HG02678 (cell line): ENCODE results near the gene SFXN2.
A peak's percentile ranks its signal among the peaks of the same experiment; 100 is the strongest.
"Not testable (repeated sequence)": the region's sequence is repeated elsewhere in the genome, so short reads cannot be mapped to it uniquely, and the experiment has no call there.

Experiments used
- ATAC-seq: cut with Tn5 transposase; IDR thresholded peaks from one replicate; pipeline ENCODE4 v1.9.1; 2021; ENCODE audit warnings: mild to moderate bottlenecking, moderate library complexity; ENCODE audit not compliant: unreplicated experiment

Gene SFXN2

GRCh38 chr10:102718220-102718619, 3.8 kb downstream of the SFXN2 start:
- no peak for ATAC-seq

GRCh38 chr10:102720337-102720736, 5.9 kb downstream of the SFXN2 start:
- no peak for ATAC-seq

- no peak for ATAC-seq
Observed at GRCh38 chr10:102720775-102721301, 6.4 kb downstream of the SFXN2 start.

GRCh38 chr10:102721954-102722353, 7.5 kb downstream of the SFXN2 start:
- no peak for ATAC-seq

GRCh38 chr10:102723989-102724388, 9.6 kb downstream of the SFXN2 start:
- no peak for ATAC-seq

- no peak for ATAC-seq
Observed at GRCh38 chr10:102726274-102726673, 11.8 kb downstream of the SFXN2 start.

- ATAC-seq = no peak
Observed at GRCh38 chr10:102727037-102727818, 12.8 kb downstream of the SFXN2 start.

- ATAC-seq = no peak
Observed at GRCh38 chr10:102729029-102730026, 14.9 kb downstream of the SFXN2 start.

- no peak for ATAC-seq
Observed at GRCh38 chr10:102731222-102731800, 16.9 kb downstream of the SFXN2 start.

GRCh38 chr10:102732661-102733060, 18.2 kb downstream of the SFXN2 start:
- no peak for ATAC-seq

GRCh38 chr10:102735065-102735562, 20.7 kb downstream of the SFXN2 start:
- ATAC-seq = no peak

GRCh38 chr10:102738692-102739121, 24.3 kb downstream of the SFXN2 start:
- ATAC-seq = no peak

GRCh38 chr10:102740229-102740628, 25.8 kb downstream of the SFXN2 start:
- ATAC-seq = no peak

GRCh38 chr10:102741726-102742237, 27.3 kb downstream of the SFXN2 start:
- no peak for ATAC-seq

- ATAC-seq = not testable (repeated sequence)
Observed at GRCh38 chr10:102742313-102742712, 27.9 kb downstream of the SFXN2 start.

- ATAC-seq = no peak
Observed at GRCh38 chr10:102743078-102743587, 28.7 kb downstream of the SFXN2 start.

- ATAC-seq = peak; percentile 96
Observed at GRCh38 chr10:102743588-102744373, 29.3 kb downstream of the SFXN2 start, which contains the start of gene WBP1L. Gene WBP1L (plus strand): TSS chr10:102743948. CDS start chr10:102744054, 106 bp downstream.

- no peak for ATAC-seq
Observed at GRCh38 chr10:102744374-102745051, 30.1 kb downstream of the SFXN2 start.

- ATAC-seq = no peak
Observed at GRCh38 chr10:102745157-102745556, 30.7 kb downstream of the SFXN2 start.
